ENCODE measurements around the gene NFATC3. TPM values are rescaled to one million over a fixed set of nuclear protein-coding genes. Genes with fewer than 3 reads are reported as not detected.

The NFATC3 gene
- total and polyA plus RNA-seq, 7 donors = 4.8 to 52.2 (median 42.8) TPM

- no peak for DNase-seq
- H3K9me3 ChIP-seq = no peaks in the 10 kb centered on the region
- H3K4me3 ChIP-seq = no peak overlapping the region
- H3K27me3 ChIP-seq = no peaks in the 10 kb centered on the region
- peaks cover 0 to 62% (median 12%) of the 10 kb centered on the region in 4 donors for H3K36me3 ChIP-seq
- WGBS, 2 donors = 86 to 98% methylated on average over 1 of the region's 1 CpG
- no peak overlapping the region for H3K27ac ChIP-seq
- intact Hi-C loops (cut with DNase I) = no loop called here
- TF ChIP-seq POLR2A (IDR thresholded peaks at IDR 0.05) = no peak
- H3K4me1 ChIP-seq = no peaks in the 10 kb centered on the region
Measured at GRCh38 chr16:68190081-68190480, 104.9 kb downstream of the NFATC3 start.

DNA sequence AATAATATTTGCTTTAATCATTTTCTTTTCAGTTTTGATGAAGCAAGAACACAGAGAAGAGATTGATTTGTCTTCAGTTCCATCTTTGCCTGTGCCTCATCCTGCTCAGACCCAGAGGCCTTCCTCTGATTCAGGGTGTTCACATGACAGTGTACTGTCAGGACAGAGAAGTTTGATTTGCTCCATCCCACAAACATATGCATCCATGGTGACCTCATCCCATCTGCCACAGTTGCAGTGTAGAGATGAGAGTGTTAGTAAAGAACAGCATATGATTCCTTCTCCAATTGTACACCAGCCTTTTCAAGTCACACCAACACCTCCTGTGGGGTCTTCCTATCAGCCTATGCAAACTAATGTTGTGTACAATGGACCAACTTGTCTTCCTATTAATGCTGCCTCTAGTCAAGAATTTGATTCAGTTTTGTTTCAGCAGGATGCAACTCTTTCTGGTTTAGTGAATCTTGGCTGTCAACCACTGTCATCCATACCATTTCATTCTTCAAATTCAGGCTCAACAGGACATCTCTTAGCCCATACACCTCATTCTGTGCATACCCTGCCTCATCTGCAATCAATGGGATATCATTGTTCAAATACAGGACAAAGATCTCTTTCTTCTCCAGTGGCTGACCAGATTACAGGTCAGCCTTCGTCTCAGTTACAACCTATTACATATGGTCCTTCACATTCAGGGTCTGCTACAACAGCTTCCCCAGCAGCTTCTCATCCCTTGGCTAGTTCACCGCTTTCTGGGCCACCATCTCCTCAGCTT, 105.8 kb downstream of the NFATC3 start:
- WGBS, 2 donors = 90 to 95% methylated on average over 2 of the region's 2 CpGs
- no peak for DNase-seq
- intact Hi-C loops (cut with DNase I) = no loop called here
- Histone ChIP-seq H3K36me3 (peaks cover 0 to 53% (median 11%) of the 10 kb centered on the region in 4 donors), H3K27me3 (no peaks in the 10 kb centered on the region), H3K27ac (no peak overlapping the region), H3K9me3 (no peaks in the 10 kb centered on the region), H3K4me1 (no peaks in the 10 kb centered on the region), H3K4me3 (no peak overlapping the region)
- TF ChIP-seq CTCF (IDR thresholded peaks at IDR 0.05) (no peak), EP300 (IDR thresholded peaks at IDR 0.05) (no peak), POLR2A (IDR thresholded peaks at IDR 0.05) (no peak), POLR2AphosphoS5 (IDR thresholded peaks at IDR 0.05) (no peak)

- H3K36me3 ChIP-seq = peaks cover 0 to 31% (median 8%) of the 10 kb centered on the region in 4 donors
- DNase-seq = no peak
- intact Hi-C loops (cut with DNase I) = no loop called here
- no peaks in the 10 kb centered on the region for H3K4me1 ChIP-seq
- H3K27ac ChIP-seq = no peak overlapping the region
- no peak overlapping the region for H3K4me3 ChIP-seq
- H3K9me3 ChIP-seq = no peaks in the 10 kb centered on the region
- TF ChIP-seq CTCF (IDR thresholded peaks at IDR 0.05) (no peak), EP300 (IDR thresholded peaks at IDR 0.05) (no peak), POLR2A (IDR thresholded peaks at IDR 0.05) (no peak)
- WGBS, 2 donors = 79 to 85% methylated on average over 3 of the region's 3 CpGs
- H3K27me3 ChIP-seq = no peaks in the 10 kb centered on the region
Measured at GRCh38 chr16:68194251-68194650, 109.1 kb downstream of the NFATC3 start.

DNA sequence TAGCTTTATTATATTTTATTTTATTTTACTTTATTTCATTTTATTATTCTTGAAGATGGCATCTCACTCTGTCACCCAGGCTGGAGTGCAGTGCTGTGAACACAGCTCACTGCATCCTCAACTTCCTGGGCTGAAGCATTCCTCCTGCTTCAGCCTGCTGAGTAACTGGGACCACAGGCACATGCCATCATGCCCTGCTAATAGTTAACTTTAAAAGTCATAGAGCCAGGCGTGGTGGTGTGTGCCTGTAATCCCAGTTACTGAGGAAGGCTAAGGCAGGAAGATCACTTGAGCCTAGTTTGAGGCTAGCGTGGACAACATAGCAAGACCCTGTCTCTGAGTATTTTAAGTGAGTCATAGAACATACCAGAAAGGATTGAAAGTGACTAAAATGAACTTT, 112.1 kb downstream of the NFATC3 start:
- H3K4me3 ChIP-seq = no peak overlapping the region
- no peaks in the 10 kb centered on the region for H3K9me3 ChIP-seq
- H3K36me3 ChIP-seq = peaks cover 0 to 7% (median 2%) of the 10 kb centered on the region in 4 donors
- no peaks in the 10 kb centered on the region for H3K4me1 ChIP-seq
- intact Hi-C loops (cut with DNase I) = no loop called here
- H3K27ac ChIP-seq = no peak overlapping the region
- DNase-seq = no peak
- TF ChIP-seq EP300 (IDR thresholded peaks at IDR 0.05) (no peak), CTCF (IDR thresholded peaks at IDR 0.05) (no peak), POLR2A (IDR thresholded peaks at IDR 0.05) (no peak), POLR2AphosphoS5 (IDR thresholded peaks at IDR 0.05) (no peak)
- H3K27me3 ChIP-seq = no peaks in the 10 kb centered on the region
- WGBS, 2 donors = 79 to 86% methylated on average over 2 of the region's 2 CpGs

GRCh38 chr16:68200088-68200783, 115.1 kb downstream of the NFATC3 start:
- TF ChIP-seq EP300 (IDR thresholded peaks at IDR 0.05) (no peak), CTCF (IDR thresholded peaks at IDR 0.05) (no peak), POLR2AphosphoS5 (IDR thresholded peaks at IDR 0.05) (no peak), POLR2A (IDR thresholded peaks at IDR 0.05) (no peak)

More at GRCh38 chr16:68200088-68200783, 115.1 kb downstream of the NFATC3 start:
- H3K27ac ChIP-seq = no peak overlapping the region
- WGBS, 2 donors = 47 to 51% methylated on average over 3 of the region's 3 CpGs
- H3K4me3 ChIP-seq = no peak overlapping the region
- no peaks in the 10 kb centered on the region for H3K4me1 ChIP-seq
- H3K27me3 ChIP-seq = no peaks in the 10 kb centered on the region
- intact Hi-C loops (cut with DNase I) = no loop called here
- H3K9me3 ChIP-seq = no peaks in the 10 kb centered on the region
- peaks cover 0 to 7% (median 0%) of the 10 kb centered on the region in 4 donors for H3K36me3 ChIP-seq
- no peak for DNase-seq

All from sigmoid colon (tissue), 7 donors.